ENCODE results near the gene WNK1.
"Not testable (repeated sequence)": the region's sequence is repeated elsewhere in the genome, so short reads cannot be mapped to it uniquely, and the experiment has no call there.

The WNK1 gene

DNA sequence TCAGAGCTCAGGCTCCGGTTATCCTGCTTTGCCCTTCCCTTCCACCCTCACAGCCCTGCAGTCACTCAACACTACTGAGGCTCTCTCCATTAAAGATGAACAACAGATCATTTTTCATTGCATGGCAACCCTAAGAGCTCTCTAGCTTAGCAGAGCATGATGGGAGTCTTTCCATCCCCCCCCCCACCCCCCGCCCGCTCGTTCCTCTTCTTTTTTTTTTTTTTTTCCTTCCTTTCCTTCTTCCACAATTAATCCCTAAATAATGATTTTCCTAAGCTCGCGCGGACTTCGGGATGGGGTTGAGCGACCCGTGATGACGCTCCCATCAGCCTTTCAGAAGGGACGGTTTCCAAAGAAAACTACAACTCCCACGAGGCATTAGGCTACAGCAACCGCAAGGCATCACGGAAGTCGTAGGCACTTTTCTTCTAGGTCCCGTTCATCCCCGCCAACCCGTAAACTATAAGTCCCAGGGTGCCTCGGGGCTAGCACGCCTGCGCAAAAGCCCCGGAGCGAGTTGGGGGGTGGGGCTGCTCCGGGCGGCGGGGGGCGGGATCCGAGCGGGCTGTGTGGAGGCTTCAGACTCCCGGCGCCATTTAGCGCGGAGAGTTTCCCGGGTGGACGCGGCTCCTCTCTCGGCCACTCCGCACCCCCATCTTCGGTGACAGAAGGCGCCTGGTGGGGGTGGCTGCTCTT, at the start of gene WNK1:
TSS of gene WNK1 (plus strand) at position 581 of the 696 bp plus-strand sequence. CDS start 987 bp downstream, outside the sequence.
- DNase-seq = peak; percentile 97

DNA sequence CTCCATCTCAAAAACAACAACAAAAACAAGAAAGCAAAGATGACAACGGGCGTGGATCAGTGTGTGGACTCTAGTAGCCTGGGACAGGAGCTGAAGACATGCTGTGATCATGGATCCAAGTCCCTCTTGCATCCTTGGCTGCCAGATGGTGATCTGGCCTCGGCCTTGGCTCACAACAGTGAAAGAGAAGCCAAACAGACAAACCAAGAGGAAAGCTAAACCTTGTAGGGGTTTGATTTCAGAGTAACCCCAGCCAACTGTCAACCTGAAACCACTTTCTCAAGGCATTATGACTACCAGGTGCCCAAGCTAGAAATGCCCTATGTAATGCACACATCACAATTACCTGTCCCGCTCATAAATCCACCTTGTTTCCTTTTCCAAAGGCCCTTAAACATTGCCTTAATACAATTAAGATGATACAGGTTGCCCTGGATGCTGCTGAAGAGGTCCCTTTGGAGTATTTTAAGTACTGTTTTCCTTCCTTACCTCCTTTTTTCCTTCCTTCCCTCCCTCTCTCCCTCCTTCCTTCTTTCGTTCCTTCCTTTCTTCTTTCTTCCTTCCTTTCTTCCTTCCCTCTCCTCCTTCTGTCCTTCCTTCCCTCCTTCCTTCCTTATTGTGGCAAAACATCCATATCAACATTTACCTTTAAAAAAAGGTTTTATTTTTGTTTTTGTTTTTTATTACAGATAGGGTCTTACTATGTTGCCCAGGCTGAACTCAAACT, 47.7 kb upstream of the WNK1 start:
- no peak for DNase-seq

- DNase-seq = not testable (repeated sequence)
These were observed 44.3 kb upstream of the WNK1 start for GRCh38 chr12:708084-708483.

DNA sequence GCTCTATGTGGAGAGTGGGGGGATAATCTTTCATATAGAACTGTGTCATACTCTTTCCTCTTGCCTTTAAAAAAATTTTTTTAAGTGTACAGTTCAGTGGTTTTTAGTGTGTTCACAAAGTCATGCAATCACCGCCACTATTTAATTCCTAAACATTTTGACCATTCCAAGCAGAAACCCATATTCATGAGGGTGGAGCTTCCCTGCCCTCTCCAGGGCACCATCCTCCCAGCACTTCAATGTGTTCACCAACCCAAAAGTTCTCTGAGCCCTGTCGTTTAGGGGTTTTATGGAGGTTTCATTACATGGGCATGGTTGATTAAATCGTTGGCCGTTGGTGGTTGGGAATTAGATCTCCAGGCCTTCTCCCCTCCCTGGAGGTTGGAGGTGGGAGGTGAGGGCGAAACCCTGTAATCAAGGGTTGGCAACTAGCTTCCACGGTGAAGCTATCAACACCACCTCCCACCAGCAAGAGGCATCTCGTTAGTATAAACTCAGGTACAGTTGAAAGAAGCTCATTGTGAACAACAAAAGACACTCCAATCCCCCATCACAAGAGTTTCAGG, 42.8 kb upstream of the WNK1 start:
- no peak for DNase-seq

GRCh38 chr12:712172-712863, 40.1 kb upstream of the WNK1 start:
- DNase-seq = no peak

- peak; percentile 60 for DNase-seq
These were observed 39.0 kb upstream of the WNK1 start for GRCh38 chr12:713281-713875.

DNA sequence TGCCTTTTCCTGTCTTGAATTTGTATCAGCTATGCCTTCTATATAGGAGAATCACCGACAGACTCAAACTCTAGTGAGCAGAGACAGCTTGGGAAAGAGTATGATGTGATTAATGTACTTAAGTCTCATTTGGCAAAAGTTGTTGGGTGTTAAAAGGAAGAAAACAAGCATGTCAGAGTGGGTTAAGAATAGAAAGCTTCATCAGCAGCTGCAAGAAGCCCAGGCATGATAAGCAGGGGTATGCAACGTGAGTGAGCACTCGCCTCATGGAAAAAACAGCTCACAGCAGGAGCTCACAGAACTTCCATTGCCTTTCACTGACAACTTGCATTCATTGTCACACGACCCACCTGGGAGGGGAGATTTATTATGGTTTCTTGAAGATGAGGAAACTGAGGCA, 35.9 kb upstream of the WNK1 start:
- DNase-seq = peak; percentile 76

DNA sequence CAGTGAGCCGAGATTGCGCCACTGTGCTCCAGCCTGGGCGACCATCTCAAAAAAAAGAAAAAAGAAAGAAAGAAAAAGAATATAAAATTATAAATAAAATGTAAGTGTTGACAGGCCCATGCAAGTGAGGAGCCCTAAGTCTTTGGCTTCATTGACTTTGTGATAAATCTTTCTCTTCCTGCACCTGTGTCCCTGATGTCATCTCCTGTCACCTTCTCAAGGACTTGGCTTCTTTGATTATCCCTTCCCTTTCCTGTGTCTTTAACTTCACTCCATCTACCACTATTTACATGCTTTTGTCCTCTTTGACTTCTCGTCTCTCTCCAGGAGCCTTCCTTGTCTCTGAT, 33.6 kb upstream of the WNK1 start:
- DNase-seq = no peak

GRCh38 chr12:720231-720941, 32.0 kb upstream of the WNK1 start:
- no peak for DNase-seq

GRCh38 chr12:724194-724855, 28.1 kb upstream of the WNK1 start:
- DNase-seq = no peak

- no peak for DNase-seq
These were observed 27.3 kb upstream of the WNK1 start for GRCh38 chr12:725076-725475.

DNA sequence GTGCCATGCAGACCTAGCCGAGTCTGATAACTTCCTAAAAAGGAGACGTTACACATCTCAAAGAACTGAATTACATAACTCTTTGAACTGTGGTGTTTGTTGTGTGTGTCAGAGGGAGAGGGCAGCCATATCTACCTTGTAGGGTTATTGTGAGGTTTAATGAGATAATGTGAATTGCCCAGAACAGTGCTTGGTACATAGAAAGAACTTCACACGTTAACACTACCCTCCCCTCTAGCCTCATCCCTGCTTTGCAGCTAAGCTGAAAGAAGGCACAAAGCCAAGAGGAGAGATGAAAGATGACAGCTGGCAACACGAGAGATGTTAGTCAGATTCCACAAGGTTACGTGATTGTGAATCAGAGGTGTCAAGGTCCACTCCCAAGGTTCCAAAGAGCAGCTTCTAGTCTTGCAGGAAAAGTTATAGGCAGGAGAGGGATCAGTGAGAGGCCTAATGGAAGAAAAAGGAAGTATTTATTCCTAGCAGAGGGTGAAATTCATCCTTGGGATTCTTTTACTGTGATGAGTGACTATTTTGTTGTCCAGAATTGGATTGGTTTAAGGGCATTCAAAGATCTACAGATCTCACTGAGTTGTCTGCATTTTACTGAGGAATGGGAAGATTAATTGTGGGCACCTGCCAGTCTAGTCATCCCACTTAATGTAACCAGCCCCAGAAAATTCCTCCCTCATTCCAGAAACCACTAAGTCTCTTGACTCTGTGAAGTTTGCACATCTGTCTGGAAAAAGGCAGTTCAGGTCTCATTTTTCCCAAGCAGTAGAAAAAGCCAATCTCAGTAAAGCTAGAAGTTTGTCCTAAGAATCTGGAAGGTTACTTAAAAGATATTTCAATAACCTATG, 25.9 kb upstream of the WNK1 start:
- no peak for DNase-seq

GRCh38 chr12:727321-727720, 25.1 kb upstream of the WNK1 start:
- DNase-seq = no peak

GRCh38 chr12:728781-729180, 23.6 kb upstream of the WNK1 start:
- DNase-seq = no peak

GRCh38 chr12:729221-729620, 23.2 kb upstream of the WNK1 start:
- no peak for DNase-seq

- DNase-seq = no peak
These were observed 21.8 kb upstream of the WNK1 start for GRCh38 chr12:730550-730949.

DNA sequence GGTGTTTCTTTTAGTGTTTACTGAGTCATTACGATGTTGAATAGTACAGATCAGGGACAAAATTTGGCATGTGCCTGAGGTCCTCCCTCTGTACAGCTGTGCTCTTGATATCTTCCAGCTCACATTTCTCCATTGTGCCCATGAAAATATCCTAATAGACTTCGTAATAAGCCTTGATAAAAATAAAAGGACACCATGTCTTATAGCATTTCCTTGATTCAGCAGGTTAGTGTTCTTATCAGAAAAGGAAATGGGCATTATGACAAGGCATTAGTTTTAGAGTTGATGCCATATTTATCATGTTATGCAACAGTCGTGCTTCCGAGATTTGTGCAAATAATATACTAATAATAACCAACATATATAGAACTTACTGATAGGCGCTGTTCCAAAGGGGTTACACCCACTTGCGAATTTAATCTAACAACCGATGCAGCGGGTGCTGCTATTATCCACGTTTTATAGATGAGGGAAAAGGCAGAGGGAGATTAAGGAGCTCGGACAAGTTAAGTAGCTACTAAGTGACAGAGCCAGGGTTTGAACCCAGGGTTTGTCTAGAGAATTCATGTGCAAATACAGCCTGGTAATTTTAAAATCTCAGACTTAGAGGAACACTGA, 15.1 kb upstream of the WNK1 start:
- no peak for DNase-seq

DNA sequence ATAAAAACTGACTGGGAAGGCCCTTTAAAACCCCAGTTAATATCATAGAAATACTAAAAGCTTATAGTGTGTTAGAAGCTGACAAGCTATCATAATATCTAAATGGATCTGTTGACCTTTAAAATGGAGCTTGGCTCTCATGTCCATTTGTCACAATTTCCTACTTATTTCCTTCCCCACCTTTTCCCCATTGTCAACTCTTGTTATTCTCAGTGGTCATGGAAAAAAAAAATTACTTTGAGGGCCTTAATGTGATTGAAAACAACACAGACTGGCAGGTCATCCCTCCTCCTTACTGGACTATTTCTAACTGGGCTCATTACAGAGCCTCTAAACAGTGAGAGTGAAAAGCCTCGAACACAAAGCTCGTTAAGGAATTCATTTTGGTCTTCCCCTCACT, 13.7 kb upstream of the WNK1 start:
- DNase-seq = no peak

GRCh38 chr12:739349-739748, 13.0 kb upstream of the WNK1 start:
- no peak for DNase-seq

- DNase-seq = no peak
These were observed 11.5 kb upstream of the WNK1 start for GRCh38 chr12:740921-741320.

Data from stimulated activated CD4-positive, alpha-beta T cell treated with anti-CD3 and anti-CD28 coated beads, Interleukin-15, amount 100 ng/mL, for 24 hours (primary cell).